Measurements from ENCODE around the gene GAR1. TPM values are rescaled to one million over a fixed set of nuclear protein-coding genes. Genes with fewer than 3 reads are reported as not detected.

The GAR1 gene
- total RNA-seq, 1 experiment from 2014 or later: 30.8 TPM

GRCh38 chr4:109816082-109816442 is 500 bp downstream of the GAR1 start:
- peaks cover 21% of the 10 kb centered on the region for H3K4me1 Mint-ChIP-seq (ENCODE audit: low read depth, unreplicated experiment)
- H3K9me3 Mint-ChIP-seq (ENCODE audit: unreplicated experiment): no peaks in the 10 kb centered on the region
- Histone ChIP-seq H3K4me3 (ENCODE audit: low read depth, low read length) (peak overlapping the region; percentile 88), H3K27me3 (replicated peaks; ENCODE audit: control insufficient read depth, insufficient read depth, low read length) (no peaks in the 10 kb centered on the region), H3K36me3 (ENCODE audit: control insufficient read depth, insufficient read depth, low read length) (no peaks in the 10 kb centered on the region), H3K4me1 (no peaks in the 10 kb centered on the region; the same call in 1 of the 2 replicates), H3K9me3 (no peaks in the 10 kb centered on the region)
- POLR2A ChIA-PET: no interaction called here
- peaks cover 2% of the 10 kb centered on the region for H3K27me3 Mint-ChIP-seq (ENCODE audit: insufficient read depth, unreplicated experiment)
- peak overlapping the region; percentile 97 for H3K27ac Mint-ChIP-seq (ENCODE audit: unreplicated experiment)
- no peak for TF ChIP-seq CTCF (IDR thresholded peaks at IDR 0.05; ENCODE audit: insufficient read depth in 1 of 2, low read depth in 1 of 2, low read length in 1 of 2, severe bottlenecking in 1 of 2, unreplicated experiment in 1 of 2)
- intact Hi-C loops (cut with micrococcal nuclease; ENCODE audit: unreplicated experiment): loop anchor here (5.0 kb wide), 2 partner anchors 114 to 384 kb away; partner anchors contain the start of genes CASP6 and SEC24B
- peak in 1 of 2 experiments; percentile 32 for DNase-seq
- CTCF ChIA-PET: no interaction called here
- H3K4me3 Mint-ChIP-seq (ENCODE audit: unreplicated experiment): peak overlapping the region; percentile 90
- H3K36me3 Mint-ChIP-seq (ENCODE audit: insufficient read depth, unreplicated experiment): peaks cover 48% of the 10 kb centered on the region
- BruUV-seq (replicated peaks): no TSS peak

GRCh38 chr4:109816894-109817293 is 1.3 kb downstream of the GAR1 start:
- Histone ChIP-seq H3K27me3 (replicated peaks; ENCODE audit: control insufficient read depth, insufficient read depth, low read length) (no peaks in the 10 kb centered on the region), H3K9me3 (no peaks in the 10 kb centered on the region), H3K36me3 (ENCODE audit: control insufficient read depth, insufficient read depth, low read length) (no peaks in the 10 kb centered on the region), H3K4me3 (ENCODE audit: low read depth, low read length) (0 out of 2 replicates have a peak overlapping the region, but pooled peaks have one; percentile 11), H3K4me1 (no peaks in the 10 kb centered on the region; the same call in 1 of the 2 replicates)
- Mint-ChIP-seq H3K4me1 (ENCODE audit: low read depth, unreplicated experiment) (peaks cover 18% of the 10 kb centered on the region), H3K9me3 (ENCODE audit: unreplicated experiment) (no peaks in the 10 kb centered on the region), H3K27me3 (ENCODE audit: insufficient read depth, unreplicated experiment) (no peaks in the 10 kb centered on the region), H3K27ac (ENCODE audit: unreplicated experiment) (peak overlapping the region; percentile 97), H3K36me3 (ENCODE audit: insufficient read depth, unreplicated experiment) (peaks cover 49% of the 10 kb centered on the region), H3K4me3 (ENCODE audit: unreplicated experiment) (peak overlapping the region; percentile 90)
- intact Hi-C loops (cut with micrococcal nuclease; ENCODE audit: unreplicated experiment): loop anchor here (5.0 kb wide), 2 partner anchors 115 to 385 kb away; partner anchors contain the start of genes CASP6 and SEC24B
- no peak for TF ChIP-seq CTCF (IDR thresholded peaks at IDR 0.05; ENCODE audit: insufficient read depth in 1 of 2, low read depth in 1 of 2, low read length in 1 of 2, severe bottlenecking in 1 of 2, unreplicated experiment in 1 of 2)
- POLR2A ChIA-PET: no interaction called here
- DNase-seq: no peak
- CTCF ChIA-PET: no interaction called here
- BruUV-seq (replicated peaks): no TSS peak

DNA sequence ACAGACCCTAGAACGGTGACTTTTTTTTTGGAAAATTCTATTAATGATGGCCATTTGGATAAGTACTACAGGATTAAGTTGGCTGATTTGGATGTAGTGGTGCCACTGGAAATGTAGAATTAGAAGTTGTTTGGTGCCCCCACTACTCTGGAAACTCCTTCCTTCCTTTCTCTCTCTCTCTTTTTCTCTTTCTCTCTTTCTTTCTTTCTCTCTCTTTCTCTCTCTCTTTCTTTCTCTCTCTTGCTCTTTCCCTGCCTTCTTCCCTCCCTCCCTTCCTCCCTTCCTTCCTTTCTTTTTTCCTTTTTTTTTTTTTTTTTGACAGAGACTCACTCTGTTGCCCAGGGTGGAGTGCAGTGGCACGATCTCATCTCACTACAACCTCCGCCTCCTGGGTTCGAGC is 2.7 kb downstream of the GAR1 start:
- intact Hi-C loops (cut with micrococcal nuclease; ENCODE audit: unreplicated experiment): loop anchor here (5.0 kb wide), 2 partner anchors 116 to 386 kb away; partner anchors contain the start of genes CASP6 and SEC24B
- BruUV-seq (replicated peaks): no TSS peak
- Histone ChIP-seq H3K4me1 (no peaks in the 10 kb centered on the region; the same call in 1 of the 2 replicates), H3K9me3 (no peaks in the 10 kb centered on the region), H3K4me3 (ENCODE audit: low read depth, low read length) (no peak overlapping the region), H3K36me3 (ENCODE audit: control insufficient read depth, insufficient read depth, low read length) (no peaks in the 10 kb centered on the region), H3K27me3 (replicated peaks; ENCODE audit: control insufficient read depth, insufficient read depth, low read length) (no peaks in the 10 kb centered on the region)
- Mint-ChIP-seq H3K27me3 (ENCODE audit: insufficient read depth, unreplicated experiment) (no peaks in the 10 kb centered on the region), H3K9me3 (ENCODE audit: unreplicated experiment) (no peaks in the 10 kb centered on the region), H3K36me3 (ENCODE audit: insufficient read depth, unreplicated experiment) (peaks cover 56% of the 10 kb centered on the region), H3K4me3 (ENCODE audit: unreplicated experiment) (no peak overlapping the region), H3K27ac (ENCODE audit: unreplicated experiment) (no peak overlapping the region), H3K4me1 (ENCODE audit: low read depth, unreplicated experiment) (peaks cover 18% of the 10 kb centered on the region)
- TF ChIP-seq CTCF (IDR thresholded peaks at IDR 0.05; ENCODE audit: insufficient read depth in 1 of 2, low read depth in 1 of 2, low read length in 1 of 2, severe bottlenecking in 1 of 2, unreplicated experiment in 1 of 2): no peak
- CTCF ChIA-PET: no interaction called here
- POLR2A ChIA-PET: interaction anchor here (0.6 kb wide), 1 partner anchor 18 kb away, joined by 3 read pairs; no protein-coding TSS in a partner anchor
- no peak for DNase-seq
